Epithelial cell of proximal tubule (primary cell): ENCODE results near the gene CDKN1B. TPM values are rescaled to one million over a fixed set of nuclear protein-coding genes. Genes with fewer than 3 reads are reported as not detected.

ENCODE experiments used
- DNase-seq: peaks from one replicate; pipeline ENCODE4 v3.0.0-alpha.2; 2011; ENCODE audit warnings: low read depth
- H3K4me3 ChIP-seq: 2 replicates; pipeline ENCODE4 v1.5.1; 2011; ENCODE audit warnings: low read depth, mild to moderate bottlenecking, low read length
- CTCF ChIP-seq: conservative IDR thresholded peaks from 2 replicates; pipeline ENCODE4 v1.5.1; 2012; ENCODE audit warnings: low read depth, mild to moderate bottlenecking, low read length
- total RNA-seq: library from RNA; depleted of rRNA; stranded (reverse); fragments of >200 nt; gene quantifications from 2 replicates; pipeline ENCODE4 v1.2.3, GENCODE V29; 2015

Gene CDKN1B
- total RNA-seq, 1 donor from 2014 or later: 14.3 TPM

- DNase-seq: no peak
- TF ChIP-seq CTCF: no peak
- H3K4me3 ChIP-seq: no peak overlapping the region
These were observed 24.5 kb downstream of the CDKN1B start for GRCh38 chr12:12741660-12742059.

GRCh38 chr12:12744546-12745305 is 27.6 kb downstream of the CDKN1B start:
- TF ChIP-seq CTCF: no peak
- H3K4me3 ChIP-seq: no peak overlapping the region
- DNase-seq: no peak

- H3K4me3 ChIP-seq: no peak overlapping the region
- TF ChIP-seq CTCF: no peak
- no peak for DNase-seq
These were observed 28.5 kb downstream of the CDKN1B start for GRCh38 chr12:12745576-12746211.

GRCh38 chr12:12747278-12747677 is 30.1 kb downstream of the CDKN1B start:
- H3K4me3 ChIP-seq: no peak overlapping the region
- no peak for DNase-seq
- TF ChIP-seq CTCF: no peak

GRCh38 chr12:12748044-12748443 is 30.9 kb downstream of the CDKN1B start:
- TF ChIP-seq CTCF: no peak
- DNase-seq: no peak
- no peak overlapping the region for H3K4me3 ChIP-seq

- no peak for DNase-seq
- TF ChIP-seq CTCF: no peak
- H3K4me3 ChIP-seq: no peak overlapping the region
These were observed 32.3 kb downstream of the CDKN1B start for GRCh38 chr12:12749433-12749832.

GRCh38 chr12:12755923-12756322 is 38.8 kb downstream of the CDKN1B start:
- TF ChIP-seq CTCF: no peak
- DNase-seq: no peak
- H3K4me3 ChIP-seq: no peak overlapping the region
